HG02943 (cell line): Measurements from ENCODE around the gene EBPL.
"Not testable (repeated sequence)": the region's sequence is repeated elsewhere in the genome, so short reads cannot be mapped to it uniquely, and the experiment has no call there.

Experiments
- ATAC-seq: cut with Tn5 transposase; IDR thresholded peaks from one replicate; pipeline ENCODE4 v1.9.1; 2021; ENCODE audit warnings: mild to moderate bottlenecking, low read depth, moderate library complexity; ENCODE audit not compliant: unreplicated experiment

EBPL gene

GRCh38 chr13:49690995-49691784 is at the start of gene EBPL:
Gene EBPL, minus strand, starts transcription at chr13:49691486. Its CDS starts 62 bp downstream, at chr13:49691424.
- ATAC-seq = peak; percentile 92

DNA sequence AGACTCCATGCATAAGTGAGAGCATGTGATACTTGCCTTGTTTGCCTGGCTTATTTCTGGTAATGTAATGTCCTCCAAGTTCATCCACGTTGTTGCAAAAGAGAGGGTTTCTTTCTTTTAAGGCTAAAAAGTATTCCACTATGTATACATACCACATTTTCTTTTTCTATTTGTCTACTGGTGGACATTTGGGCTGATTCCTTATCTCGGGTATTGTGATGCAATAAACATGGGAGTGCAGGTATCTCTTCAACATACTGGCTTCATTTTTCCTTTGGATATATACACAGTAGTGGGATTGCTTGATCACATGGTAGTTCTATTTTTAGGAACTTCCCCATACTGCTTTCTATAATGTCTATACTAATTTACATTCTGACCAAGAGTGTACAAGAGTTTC is 49.6 kb upstream of the EBPL start:
- ATAC-seq = no peak

- no peak for ATAC-seq
These were observed 48.4 kb upstream of the EBPL start for GRCh38 chr13:49739498-49740187.

- no peak for ATAC-seq
These were observed 42.1 kb upstream of the EBPL start for GRCh38 chr13:49733181-49733951.

DNA sequence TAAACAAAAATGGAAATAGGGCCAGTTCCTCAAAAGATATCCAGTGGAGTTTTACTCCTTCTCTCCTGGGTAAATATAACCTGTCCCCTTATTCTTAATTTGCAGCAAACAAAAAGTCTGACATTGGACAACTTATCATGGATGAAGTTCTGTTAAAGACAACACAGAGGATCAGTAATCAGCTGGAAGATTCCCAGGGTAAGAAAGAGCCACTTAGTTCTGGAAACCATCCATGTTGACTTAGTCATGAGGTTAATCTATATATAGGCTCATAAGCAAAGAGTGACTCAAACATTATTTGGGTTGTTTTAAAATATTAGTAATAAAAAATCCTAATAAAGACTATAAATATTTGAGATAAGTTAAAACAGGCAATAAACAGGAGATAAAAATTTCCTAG is 40.5 kb upstream of the EBPL start:
- no peak for ATAC-seq

DNA sequence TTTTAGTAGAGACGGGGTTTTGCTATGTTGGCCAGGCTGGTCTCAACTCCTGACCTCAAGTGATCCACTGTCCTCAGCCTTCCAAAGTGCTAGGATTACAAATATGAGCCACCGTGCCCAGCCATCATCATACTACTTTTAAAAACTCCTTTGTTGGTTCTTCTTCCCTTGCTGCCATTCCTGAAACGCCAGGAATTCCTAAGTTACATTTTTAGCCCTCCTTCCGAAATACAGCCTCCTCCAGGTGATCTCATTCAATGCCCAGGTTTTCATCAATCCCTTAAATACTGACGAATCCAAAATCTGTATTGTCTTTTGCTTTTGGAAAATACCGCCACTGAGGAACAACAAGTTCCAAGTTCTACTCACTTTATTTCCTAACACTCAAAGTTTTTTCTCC is 25.3 kb upstream of the EBPL start:
- ATAC-seq = no peak

GRCh38 chr13:49714757-49715156 is 23.5 kb upstream of the EBPL start:
- ATAC-seq = no peak

DNA sequence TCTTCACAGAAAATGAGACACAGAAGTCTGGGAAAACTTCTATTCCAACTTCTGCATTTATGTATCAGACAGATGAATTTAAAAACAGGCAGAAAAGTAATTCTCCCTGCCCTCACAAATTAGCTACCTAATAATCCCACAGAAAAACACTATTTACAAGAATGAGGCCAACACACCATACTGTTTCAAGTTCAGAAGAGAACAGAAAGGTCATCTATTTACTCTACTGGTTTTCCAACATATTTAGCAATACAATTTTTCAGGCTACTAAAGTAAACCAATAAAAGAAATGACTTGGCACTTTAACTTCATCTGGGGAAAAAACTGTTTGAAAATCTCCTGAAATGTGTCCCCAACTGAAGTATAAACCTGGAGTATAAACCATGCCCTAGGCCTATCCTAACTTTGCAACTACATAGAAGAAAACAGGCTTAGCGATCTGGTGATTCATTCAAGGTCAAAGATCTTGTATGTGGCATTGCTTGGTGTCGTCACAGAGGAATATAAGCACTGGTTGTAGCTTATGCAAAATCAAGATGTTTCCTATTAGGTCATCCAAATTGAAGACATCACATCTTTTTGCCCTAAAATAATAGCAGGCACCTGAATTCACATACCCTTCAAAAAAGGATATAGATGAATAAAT is 20.1 kb upstream of the EBPL start:
- no peak for ATAC-seq

GRCh38 chr13:49704264-49704663 is 13.0 kb upstream of the EBPL start:
- not testable (repeated sequence) for ATAC-seq

DNA sequence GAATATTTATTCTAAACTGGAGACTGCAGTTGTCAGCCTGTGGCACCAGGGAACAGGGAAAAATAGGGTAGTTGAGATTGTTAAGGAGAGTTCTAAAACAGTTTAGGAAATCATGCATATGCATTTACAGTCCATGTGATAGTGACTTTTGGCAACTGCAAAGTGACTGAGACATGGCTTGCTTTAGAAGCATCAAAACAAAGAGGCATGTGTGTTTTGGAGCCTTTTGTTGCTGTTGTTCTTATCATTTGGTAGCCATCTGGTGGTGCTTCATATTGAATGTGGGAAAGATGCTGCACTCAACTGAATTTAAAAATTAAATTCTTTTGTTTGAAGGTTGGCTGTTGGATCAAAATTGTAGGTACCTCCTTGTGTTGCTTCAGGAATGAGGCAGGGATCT is 10.2 kb upstream of the EBPL start:
- no peak for ATAC-seq

- ATAC-seq = no peak
These were observed 6.2 kb upstream of the EBPL start for GRCh38 chr13:49697468-49697867.

GRCh38 chr13:49694446-49694845 is 3.2 kb upstream of the EBPL start:
- no peak for ATAC-seq

- ATAC-seq = no peak
These were observed 2.6 kb upstream of the EBPL start for GRCh38 chr13:49693877-49694276.

DNA sequence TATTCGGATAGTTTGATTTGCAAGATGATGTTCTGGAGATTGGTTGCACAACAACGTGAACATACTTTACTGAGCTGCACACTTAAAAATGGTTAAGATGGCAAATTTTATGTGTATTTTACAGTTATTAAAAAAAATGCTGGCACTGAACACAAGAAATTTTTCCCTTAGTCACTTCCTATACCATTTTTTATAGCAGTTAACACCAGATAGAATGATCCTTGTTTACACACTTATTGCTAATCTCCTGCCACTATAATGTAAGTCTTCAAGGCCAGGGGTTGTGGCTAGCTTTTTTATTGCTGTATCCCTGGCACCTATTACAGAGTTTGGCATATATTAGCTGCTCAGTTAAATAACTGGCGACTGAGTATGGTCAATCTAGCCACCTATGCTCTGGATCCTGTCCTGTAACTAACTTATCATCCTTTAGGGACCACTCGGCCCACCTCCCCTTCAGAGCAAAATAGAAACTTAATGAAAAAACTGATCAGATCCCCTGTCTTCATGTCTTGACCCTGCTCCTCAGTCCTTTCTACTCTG is 2.0 kb upstream of the EBPL start:
- no peak for ATAC-seq

GRCh38 chr13:49690133-49690994 is 922 bp downstream of the EBPL start:
- ATAC-seq = peak; percentile 24

DNA sequence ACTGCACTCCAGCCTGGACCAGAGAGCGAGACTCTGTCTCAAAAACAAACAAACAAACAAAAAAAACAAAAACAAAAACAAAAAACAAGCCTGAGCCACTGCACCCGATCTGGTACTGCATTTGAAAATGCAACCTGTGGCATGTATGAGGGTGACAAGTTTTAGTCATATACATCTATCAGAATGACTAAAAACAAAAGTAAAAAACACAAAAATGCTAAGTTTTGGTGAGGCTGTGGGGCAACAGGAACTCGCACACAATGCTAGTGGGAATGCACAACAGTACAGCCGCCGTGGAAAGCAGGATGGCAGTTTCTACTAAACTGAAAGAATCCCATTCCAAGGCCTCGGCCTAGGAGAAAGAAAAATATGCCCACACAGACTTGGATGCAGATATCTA is 7.8 kb downstream of the EBPL start:
- no peak for ATAC-seq

DNA sequence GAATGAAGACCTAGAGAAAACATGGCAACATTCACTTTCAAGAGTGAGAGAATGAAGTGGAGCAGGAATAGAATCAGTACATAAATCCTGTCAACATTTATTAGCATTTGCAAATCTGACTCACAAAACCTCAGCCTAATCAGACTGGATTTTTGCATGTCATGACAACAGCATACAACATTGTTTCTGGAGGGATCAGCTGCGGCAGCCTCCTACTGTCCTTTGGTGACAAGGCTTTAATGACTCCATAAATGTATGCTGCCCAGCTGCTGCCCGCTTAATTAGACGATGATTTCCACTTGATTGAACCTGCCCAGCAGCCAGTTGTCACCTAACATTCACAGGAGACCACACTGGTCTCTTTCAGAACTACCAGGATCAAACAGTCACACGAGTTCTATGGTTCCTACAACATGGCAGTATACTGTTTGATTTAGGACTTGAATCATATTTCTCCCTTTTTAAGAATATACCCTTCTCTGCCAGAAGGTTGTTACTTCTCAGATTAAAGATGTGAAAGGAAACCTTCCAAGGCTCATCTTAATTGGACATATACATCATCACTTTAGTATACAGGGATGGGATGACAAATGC is 9.3 kb downstream of the EBPL start:
- ATAC-seq = no peak

GRCh38 chr13:49679246-49679645 is 12.0 kb downstream of the EBPL start:
- no peak for ATAC-seq

DNA sequence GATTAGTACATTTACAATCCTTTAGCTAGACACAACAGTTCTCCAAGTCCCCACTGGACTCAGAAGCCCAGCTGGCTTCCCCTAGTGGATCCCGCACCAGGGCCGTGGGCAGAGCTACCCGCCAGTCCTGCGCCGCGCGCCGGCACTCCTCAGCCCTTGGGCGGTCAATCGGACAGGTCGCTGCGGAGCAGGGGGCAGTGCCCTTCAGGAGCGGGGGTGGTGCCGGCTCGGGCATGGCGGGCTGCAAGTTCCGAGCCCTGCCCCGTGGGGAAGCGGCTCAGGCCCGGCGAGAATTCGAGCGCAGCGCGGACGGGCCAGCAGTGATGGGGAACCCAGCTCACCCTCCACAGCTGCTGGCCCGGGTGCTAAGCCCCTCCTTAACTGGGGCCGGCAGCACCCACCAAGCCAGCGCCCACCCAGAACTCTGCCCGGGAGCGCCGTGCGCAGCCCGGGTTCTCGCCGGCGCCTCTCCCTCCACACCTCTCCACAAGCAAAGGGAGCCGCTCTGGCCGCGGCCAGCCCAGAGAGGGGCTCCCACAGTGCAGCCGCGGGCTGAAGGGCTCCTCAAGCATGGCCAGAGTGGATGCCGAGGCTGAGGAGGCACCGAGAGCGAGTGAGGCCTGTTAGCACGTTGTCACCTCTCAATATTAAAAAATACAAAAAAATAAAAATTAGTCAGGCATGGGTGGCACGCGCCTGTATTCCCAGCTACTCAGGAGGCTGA is 12.9 kb downstream of the EBPL start:
- ATAC-seq = no peak
